Measurements from ENCODE around the gene CD83. TPM values are rescaled to one million over a fixed set of nuclear protein-coding genes. Genes with fewer than 3 reads are reported as not detected.

Gene CD83
- total RNA-seq, 4 donors from 2014 or later: 1.2 to 4.3 (median 1.8) TPM

DNA sequence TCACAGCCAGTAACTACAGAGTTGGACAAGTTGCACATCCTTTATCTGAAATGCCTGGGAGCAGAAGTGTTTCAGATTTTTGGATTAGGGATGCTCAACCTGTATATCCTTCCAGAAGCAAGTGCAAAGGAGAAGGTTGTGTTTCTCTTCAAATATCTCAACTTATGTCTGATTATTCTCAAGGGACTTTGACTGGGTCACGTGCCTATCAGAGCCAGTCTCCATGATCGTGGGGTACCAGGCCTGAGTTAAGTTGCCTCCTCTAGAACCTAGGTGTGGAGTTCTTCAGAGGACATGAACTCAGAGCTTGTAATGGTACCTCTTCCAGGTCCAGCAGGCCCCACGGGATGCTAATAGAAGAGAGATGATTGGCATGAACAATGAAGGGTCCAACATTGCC lies 7.8 kb downstream of the CD83 start:
- Histone ChIP-seq H3K4me1 (peaks cover 13 to 36% (median 32%) of the 10 kb centered on the region in 4 donors), H3K9me3 (no peaks in the 10 kb centered on the region), H3K4me3 (no peak overlapping the region), H3K27ac (replicated peaks in 1 of 4) (no peak overlapping the region), H3K27me3 (no peaks in the 10 kb centered on the region), H3K36me3 (no peaks in the 10 kb centered on the region)
- intact Hi-C loops (cut with DNase I): no loop called here
- no peak for TF ChIP-seq POLR2A (IDR thresholded peaks at IDR 0.05; ENCODE audit: low read depth)
- TF ChIP-seq, protein P1, sequence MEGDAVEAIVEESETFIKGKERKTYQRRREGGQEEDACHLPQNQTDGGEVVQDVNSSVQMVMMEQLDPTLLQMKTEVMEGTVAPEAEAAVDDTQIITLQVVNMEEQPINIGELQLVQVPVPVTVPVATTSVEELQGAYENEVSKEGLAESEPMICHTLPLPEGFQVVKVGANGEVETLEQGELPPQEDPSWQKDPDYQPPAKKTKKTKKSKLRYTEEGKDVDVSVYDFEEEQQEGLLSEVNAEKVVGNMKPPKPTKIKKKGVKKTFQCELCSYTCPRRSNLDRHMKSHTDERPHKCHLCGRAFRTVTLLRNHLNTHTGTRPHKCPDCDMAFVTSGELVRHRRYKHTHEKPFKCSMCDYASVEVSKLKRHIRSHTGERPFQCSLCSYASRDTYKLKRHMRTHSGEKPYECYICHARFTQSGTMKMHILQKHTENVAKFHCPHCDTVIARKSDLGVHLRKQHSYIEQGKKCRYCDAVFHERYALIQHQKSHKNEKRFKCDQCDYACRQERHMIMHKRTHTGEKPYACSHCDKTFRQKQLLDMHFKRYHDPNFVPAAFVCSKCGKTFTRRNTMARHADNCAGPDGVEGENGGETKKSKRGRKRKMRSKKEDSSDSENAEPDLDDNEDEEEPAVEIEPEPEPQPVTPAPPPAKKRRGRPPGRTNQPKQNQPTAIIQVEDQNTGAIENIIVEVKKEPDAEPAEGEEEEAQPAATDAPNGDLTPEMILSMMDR (IDR thresholded peaks at IDR 0.05): no peak
- no peak for TF ChIP-seq POLR2AphosphoS5 (IDR thresholded peaks at IDR 0.05)
- TF ChIP-seq EP300 (IDR thresholded peaks at IDR 0.05): no peak
- DNase-seq (ENCODE audit: extremely low spot score): no peak
- 97% methylated on average over 3 of the region's 3 CpGs for WGBS

DNA sequence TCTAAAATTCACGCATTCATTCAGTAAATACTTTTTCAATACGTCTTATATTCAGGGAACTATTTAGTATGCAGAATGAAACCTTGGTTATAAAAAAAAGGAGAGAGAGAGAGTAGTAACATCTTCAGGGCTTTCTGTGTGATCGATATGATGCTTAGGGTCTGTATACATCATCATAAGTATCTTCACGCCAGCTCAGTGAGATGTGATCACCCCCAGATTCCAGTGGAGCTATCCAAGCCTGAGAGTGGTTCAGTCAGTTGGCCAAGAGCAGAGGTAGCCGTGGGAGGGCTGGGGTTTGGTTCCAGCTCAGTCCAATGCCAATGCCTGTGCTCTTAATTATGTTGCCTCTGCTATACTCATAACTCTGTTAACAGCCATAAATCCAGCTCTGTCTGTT lies 8.6 kb downstream of the CD83 start:
- no peak for TF ChIP-seq POLR2A (IDR thresholded peaks at IDR 0.05; ENCODE audit: low read depth)
- TF ChIP-seq, protein P1 (IDR thresholded peaks at IDR 0.05): no peak
- no peak for TF ChIP-seq POLR2AphosphoS5 (IDR thresholded peaks at IDR 0.05)
- no peak for TF ChIP-seq EP300 (IDR thresholded peaks at IDR 0.05)
- Histone ChIP-seq H3K27ac (replicated peaks in 1 of 4) (no peak overlapping the region), H3K9me3 (no peaks in the 10 kb centered on the region), H3K36me3 (no peaks in the 10 kb centered on the region), H3K4me1 (peaks cover 13 to 36% (median 32%) of the 10 kb centered on the region in 4 donors), H3K4me3 (no peak overlapping the region), H3K27me3 (no peaks in the 10 kb centered on the region)
- no peak for DNase-seq (ENCODE audit: extremely low spot score)
- 85% methylated on average over 5 of the region's 5 CpGs for WGBS
- intact Hi-C loops (cut with DNase I): no loop called here

DNA sequence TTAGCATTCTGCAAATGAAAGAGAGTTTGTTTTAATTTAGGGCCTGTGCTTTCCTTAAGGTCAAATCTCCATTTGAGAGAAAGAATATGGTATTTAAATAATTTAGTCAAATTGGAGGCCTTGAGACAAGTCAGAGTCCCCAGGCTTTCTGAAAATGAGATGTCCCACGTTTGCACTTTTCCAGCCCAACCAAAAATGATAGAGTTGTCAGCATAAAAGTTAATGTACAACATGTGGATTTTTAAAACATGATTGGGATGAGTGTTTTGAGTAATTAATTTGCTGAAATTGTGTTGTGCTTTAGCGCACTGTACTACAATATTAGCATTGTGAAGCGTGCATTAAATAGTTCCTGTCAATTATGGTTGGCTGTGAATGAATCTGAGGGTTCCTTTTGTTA lies 10.0 kb downstream of the CD83 start:
- 56% methylated on average over 3 of the region's 3 CpGs for WGBS
- H3K9me3 ChIP-seq: no peaks in the 10 kb centered on the region
- intact Hi-C loops (cut with DNase I): no loop called here
- no peaks in the 10 kb centered on the region for H3K36me3 ChIP-seq
- H3K4me1 ChIP-seq: peaks cover 13 to 36% (median 32%) of the 10 kb centered on the region in 4 donors
- TF ChIP-seq, protein P1 (IDR thresholded peaks at IDR 0.05): no peak
- no peak overlapping the region for H3K27ac ChIP-seq (replicated peaks in 1 of 4)
- H3K27me3 ChIP-seq: no peaks in the 10 kb centered on the region
- DNase-seq (ENCODE audit: extremely low spot score): no peak
- no peak overlapping the region for H3K4me3 ChIP-seq

DNA sequence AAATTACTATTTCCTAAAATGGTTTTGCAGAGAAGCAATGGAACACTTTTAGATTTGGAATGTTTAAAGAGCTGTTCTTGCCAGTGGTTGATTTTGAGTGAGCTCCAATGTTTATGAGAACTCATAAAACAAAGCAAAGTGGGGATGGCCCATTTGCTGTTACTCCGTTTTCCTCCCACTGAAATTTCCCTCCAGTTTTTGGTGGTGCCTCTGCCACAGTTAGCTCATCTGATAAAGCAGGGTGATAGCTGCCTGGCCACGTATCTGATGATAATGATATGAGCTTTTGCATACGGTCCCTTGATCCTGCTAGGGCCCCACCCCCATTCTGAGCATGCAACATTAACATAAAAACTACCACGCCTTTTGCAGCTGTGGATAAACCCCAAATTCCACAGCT lies 10.4 kb downstream of the CD83 start:
- 30% methylated on average over 4 of the region's 4 CpGs for WGBS
- intact Hi-C loops (cut with DNase I): no loop called here
- H3K4me3 ChIP-seq: no peak overlapping the region

DNA sequence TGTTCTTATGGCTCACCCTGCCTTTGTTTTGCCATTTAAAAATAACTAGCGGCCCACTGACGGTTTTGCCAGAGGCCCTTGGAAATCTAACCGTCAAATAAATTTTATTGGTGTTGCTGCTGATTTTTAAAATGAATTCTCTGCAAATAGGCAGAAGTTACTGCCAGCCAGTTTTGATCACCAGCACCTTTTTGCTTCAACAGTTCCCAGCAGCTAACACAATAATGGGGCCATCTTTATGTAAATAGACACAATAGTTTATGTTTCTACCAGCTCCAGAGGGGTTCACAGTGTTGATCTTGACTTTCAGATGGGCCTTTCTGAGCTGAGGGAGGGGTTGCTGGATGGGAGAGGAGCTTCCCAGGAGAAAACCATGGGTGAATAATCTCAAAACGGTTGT lies 11.2 kb downstream of the CD83 start:
- TF ChIP-seq POLR2AphosphoS5 (IDR thresholded peaks at IDR 0.05) (no peak), POLR2A (IDR thresholded peaks at IDR 0.05; ENCODE audit: low read depth) (no peak), EP300 (IDR thresholded peaks at IDR 0.05) (no peak)
- TF ChIP-seq, protein P1 (IDR thresholded peaks at IDR 0.05): no peak
- H3K4me1 ChIP-seq: peaks cover 9 to 28% (median 26%) of the 10 kb centered on the region in 4 donors
- H3K36me3 ChIP-seq: no peaks in the 10 kb centered on the region
- no peak overlapping the region for H3K27ac ChIP-seq (replicated peaks in 1 of 4)
- WGBS: 81% methylated on average over 4 of the region's 4 CpGs
- H3K9me3 ChIP-seq: no peaks in the 10 kb centered on the region
- H3K27me3 ChIP-seq: no peaks in the 10 kb centered on the region
- intact Hi-C loops (cut with DNase I): no loop called here
- DNase-seq (ENCODE audit: extremely low spot score): no peak
- H3K4me3 ChIP-seq: no peak overlapping the region

More for the DNA sequence above, 10.4 kb downstream of the CD83 start:
- Histone ChIP-seq H3K27ac (replicated peaks in 1 of 4) (no peak overlapping the region), H3K9me3 (no peaks in the 10 kb centered on the region), H3K36me3 (no peaks in the 10 kb centered on the region), H3K27me3 (no peaks in the 10 kb centered on the region), H3K4me1 (peaks cover 13 to 35% (median 31%) of the 10 kb centered on the region in 4 donors)
- no peak for DNase-seq (ENCODE audit: extremely low spot score)
- TF ChIP-seq, protein P1 (IDR thresholded peaks at IDR 0.05): no peak
- TF ChIP-seq POLR2AphosphoS5 (IDR thresholded peaks at IDR 0.05): no peak
- no peak for TF ChIP-seq POLR2A (IDR thresholded peaks at IDR 0.05; ENCODE audit: low read depth)
- no peak for TF ChIP-seq EP300 (IDR thresholded peaks at IDR 0.05)
